HG03565 (cell line): ENCODE measurements around the gene MRE11.

Experiments used
- ATAC-seq: cut with Tn5 transposase; IDR thresholded peaks from one replicate; pipeline ENCODE4 v1.9.1; 2021; ENCODE audit warnings: mild to moderate bottlenecking, moderate library complexity; ENCODE audit not compliant: unreplicated experiment

MRE11 gene

DNA sequence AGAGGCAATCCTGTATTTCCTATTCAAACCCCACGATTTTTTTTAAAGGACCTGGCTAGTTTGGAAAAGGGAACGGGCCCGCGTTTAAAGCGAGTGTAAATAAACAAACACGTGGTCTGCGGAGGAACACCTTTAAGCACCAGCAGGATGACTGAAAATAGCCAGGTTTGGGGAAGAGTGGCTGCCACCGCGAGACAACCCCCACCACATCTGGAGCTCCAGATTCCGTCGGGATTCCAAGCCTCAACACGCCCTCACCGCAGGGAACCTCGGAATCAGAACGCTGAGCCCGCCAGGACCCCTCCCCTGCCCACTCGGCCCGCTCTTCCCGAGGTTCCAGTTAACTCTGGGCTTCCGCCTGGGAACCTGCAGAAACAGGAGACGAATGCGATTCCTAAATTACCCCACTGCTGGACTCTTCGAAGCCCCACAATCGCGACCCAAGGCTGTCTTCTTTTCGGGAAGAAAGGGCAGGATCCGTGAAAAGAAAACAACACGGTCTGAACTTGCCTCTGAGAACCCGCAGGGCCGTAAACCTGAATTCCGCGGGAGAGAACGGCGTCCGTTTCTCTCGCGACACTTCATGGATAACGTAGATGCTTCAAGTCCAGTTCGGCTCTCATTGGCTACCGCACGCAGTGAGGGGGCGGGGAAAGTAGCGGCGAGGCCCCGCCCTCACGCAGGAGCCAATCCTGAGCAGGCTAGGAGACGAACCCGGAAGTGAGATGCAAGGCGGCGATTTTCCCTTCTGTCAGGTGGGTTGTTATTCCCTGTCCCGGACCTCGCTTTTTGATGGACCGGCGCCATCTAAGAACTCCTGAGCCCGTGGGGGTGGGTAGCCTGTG, at the start of gene MRE11, which contains the start of gene ANKRD49:
MRE11 (minus strand) TSS at position 564 of the 845 bp plus-strand sequence. CDS start 1,043 bp downstream, outside the sequence.
ANKRD49 (plus strand) TSS at position 704 of the 845 bp plus-strand sequence. CDS start 2,710 bp downstream, outside the sequence.
- ATAC-seq: peak; percentile 99

DNA sequence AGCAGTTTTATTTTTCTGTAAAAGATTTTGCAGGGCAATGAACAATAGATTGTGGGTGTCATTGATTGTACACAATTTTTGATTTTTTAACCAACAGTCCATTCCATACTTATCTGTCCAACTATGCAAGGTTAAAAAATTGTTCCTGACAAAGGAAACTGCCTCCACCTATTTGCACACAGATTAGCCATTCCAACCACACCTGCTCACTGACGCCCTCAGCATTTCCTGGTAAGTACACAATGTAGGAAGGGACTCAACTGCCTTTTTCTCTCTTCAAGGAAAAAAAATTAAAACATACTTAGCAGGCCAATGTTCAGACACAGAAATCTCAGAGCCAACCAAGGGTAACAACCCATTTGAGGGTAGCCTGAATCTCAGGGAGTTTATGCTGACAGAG, 45.8 kb upstream of the MRE11 start:
- ATAC-seq: no peak

- ATAC-seq: no peak
Observed at GRCh38 chr11:94537031-94537600, 43.5 kb upstream of the MRE11 start.

DNA sequence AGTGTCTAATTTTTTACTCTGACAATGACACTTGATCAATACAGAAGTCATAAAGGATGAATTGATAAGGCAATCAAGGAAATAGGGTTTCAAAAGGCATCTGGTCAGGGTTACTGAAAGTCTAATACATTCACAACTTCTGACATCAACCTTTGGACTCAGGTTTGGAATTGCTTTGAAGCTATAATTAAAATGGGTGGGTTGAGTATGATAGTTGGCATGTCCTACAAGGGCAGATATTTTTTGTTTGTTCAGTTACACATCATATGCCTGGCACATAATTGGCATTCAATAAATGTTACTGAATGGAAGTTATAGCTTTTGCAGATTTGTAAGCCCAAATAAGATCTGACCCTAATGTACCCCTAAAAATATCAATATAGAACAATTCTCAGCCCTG, 42.7 kb upstream of the MRE11 start:
- no peak for ATAC-seq

DNA sequence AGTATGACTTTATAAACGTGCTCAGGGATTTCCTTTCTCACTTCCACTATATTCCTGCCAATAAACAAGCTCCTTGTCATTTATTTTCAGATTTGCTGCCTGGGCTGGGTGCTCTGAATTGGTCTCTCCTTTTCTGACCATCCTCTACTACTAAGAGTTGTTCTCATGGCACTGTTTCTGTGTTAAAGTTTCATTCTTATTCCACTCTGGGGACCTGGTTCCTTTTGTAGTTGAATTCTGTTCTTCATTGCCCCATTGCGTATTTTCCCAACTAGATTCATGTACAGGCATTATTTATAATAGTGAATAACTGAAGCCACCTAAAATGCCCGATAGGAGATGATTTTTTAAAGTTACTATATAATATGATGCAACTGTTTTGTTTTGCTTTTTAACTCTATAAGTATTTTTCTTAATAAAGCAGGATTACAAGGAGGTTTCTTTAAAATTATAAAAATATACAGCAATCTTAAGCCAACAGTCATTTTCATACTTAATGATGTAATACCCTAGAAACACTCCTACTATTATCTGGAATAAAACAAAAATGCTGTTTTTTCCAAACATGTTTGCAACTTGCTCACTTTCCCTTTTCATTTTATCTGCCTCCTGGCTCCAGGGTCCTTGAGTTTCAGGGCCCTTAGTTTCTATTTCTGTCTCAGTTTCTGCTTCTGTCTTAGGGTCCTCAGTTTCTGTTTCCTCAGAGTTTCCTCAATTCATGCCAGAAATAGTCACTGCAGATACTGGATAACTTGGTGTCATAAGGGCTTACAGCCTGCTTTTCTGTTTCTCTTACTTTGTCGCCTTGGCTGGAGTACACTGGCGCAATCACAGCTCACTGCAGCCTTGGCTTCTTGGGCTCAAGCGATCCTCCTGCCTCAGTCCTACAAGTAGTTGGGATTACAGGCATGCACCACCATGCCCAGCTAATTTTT, 40.3 kb upstream of the MRE11 start:
- no peak for ATAC-seq

DNA sequence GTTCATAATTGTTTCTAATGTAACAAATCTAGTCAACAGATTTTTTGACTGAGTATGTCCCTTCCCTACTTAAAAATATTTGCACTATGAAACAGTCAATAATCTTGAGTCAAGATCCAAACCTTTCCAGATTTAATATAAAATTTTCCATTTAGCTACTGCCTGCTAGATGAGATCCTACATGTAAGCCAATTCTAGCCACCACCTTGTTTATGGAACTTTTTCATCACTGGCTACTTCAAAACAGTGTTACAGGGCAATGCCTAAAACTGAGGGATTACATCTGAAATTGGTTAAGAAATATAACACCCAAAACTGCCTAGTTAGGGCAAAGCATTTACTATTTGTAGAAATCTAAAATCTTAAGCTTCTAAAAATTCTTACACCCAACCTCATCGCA, 39.6 kb upstream of the MRE11 start:
- ATAC-seq: no peak

DNA sequence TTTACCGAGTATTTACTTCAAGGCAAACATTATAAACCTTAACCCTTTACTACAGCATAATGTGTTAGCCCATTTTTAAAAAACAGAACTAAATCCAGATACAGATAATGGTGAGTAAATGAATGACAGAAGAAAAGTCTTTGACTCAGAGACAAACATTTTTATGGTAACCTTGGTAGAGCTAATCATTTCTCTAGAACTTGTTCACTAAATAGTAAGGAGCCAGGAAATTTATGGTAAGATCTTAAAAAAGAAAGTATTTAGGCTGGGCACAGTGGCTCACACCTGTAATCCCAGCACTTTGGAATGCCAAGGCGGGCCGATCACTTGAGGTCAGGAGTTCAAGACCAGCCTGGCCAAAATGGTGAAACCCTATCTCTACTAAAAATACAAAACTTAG, 38.6 kb upstream of the MRE11 start:
- no peak for ATAC-seq

DNA sequence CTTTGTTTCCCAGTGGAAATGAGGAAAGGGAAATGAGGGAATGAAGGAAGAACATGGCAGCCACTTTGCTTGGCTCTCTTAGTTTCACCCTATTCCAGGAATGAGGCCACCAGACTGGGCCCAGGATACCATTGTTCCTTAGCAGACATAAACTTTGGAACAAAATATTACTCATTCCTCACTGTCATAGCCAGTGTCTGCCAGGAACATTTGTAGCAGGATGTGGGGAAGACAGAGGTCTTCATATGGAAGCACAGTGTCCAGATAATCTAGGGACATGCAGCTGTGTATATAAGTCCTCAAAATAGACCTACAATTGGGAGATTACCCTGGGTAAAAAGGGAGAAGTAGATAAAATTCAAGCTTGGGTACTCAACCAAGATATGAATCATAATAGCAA, 34.9 kb upstream of the MRE11 start:
- ATAC-seq: no peak

DNA sequence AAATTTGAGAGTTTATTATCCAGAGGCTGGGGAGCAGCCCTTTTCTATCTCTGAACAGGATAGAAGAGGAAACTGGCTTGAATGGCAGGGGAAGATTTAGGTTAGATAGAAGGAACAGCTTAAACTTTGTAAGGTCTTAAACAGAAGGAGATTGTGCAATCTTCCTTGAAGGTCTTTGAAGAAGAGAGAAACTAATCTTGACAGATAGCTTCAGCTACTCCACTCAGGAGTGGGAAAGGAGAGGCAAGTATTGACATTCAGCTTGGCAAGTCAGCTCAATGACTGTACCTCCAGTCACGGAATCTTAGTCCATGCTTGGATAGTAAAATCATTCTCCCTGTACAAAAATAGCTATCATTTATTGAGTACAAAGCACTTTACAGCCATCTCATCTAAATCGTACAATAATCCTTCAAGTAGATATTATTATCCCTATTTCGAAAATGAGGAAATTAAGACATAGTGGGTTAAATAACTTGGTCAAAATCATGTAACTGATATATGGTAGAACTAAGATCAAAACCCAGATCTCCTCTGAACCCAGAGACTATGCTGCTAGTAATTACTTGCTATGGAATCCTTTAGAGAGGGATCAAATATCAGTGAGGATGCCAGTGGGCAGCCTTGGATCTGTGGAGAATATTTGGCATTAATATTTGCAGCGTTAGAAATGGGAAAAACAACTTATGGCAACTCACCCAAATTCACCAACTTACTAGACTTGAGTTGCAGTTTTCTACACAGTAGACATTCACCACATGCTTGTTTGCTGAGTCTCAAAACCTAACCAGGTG, 33.2 kb upstream of the MRE11 start:
- ATAC-seq: no peak

DNA sequence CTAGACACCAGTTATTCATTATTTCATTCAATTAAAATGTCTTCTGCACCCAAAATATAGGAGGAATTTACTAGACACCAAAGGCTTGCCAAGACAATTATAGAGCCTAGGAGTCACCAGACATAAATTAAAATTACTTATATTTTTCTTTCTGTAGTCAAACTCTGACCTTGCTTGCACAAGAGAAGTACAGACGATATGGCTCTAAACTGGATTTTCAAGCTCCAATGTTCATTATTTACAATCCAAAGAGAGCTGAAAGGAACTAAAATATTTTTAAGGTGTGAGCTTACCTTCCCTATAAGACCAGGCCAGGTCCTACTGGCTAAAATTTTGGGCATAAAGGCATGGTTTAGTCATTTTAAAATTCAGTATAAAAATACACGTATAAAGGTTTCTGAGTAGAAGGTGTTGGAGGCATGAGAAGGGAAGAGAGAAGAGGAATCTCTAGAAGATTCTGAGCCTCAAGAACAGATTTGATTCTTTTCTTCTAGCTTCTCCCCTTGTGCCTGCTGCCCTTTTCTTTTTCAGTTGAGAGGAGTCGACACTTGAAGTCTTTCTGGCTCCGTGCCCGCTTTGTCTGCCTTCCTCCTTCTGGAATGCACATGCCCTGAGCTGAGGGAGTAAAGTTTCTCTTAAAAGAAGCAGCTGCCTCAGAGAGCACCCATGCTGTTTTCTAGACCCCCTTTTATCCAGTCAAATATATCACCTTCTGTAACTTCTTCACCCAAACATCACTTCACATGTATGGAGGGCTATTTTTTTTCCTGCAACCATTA, 32.1 kb upstream of the MRE11 start:
- ATAC-seq: no peak

- ATAC-seq: no peak
Observed at GRCh38 chr11:94524341-94524740, 30.7 kb upstream of the MRE11 start.

DNA sequence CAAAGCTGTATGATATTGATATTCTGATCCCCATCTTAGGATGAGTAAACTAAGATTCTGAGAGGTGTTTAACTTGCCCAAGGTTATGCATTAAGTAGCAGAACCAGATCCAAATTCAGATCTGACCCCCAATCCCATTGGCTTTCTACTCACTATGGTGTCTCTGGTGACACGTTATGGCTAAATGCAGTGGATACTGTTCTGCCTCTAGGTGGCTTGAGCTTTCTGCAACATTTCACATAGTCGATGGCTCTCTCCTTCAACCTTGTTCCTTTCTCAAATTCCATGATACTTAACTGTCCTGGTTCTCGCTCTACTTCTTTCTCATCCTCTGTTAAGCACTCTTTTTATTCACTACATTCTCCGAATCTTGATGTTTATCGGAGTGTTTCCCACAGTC, 28.0 kb upstream of the MRE11 start:
- ATAC-seq: no peak

GRCh38 chr11:94519478-94520084, 25.9 kb upstream of the MRE11 start:
- ATAC-seq: no peak

DNA sequence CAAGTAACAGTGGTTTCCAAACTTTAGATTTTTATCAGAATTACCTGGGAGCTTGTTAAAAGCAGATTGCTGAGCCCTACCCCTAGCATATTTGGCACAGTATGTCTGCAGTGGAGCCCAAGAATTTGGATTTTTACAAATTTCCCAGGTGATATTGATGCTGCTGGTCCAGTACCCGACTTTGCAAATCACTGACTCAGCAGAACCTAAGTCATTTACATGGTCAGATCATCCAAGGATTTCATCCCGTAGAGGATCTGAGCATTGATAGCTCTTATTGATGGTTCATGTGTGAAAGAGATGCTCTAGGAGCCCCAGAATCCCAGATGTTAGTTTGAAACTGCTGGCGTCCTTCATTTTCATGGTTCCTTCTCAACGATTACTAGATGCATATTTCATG, 24.7 kb upstream of the MRE11 start:
- no peak for ATAC-seq

DNA sequence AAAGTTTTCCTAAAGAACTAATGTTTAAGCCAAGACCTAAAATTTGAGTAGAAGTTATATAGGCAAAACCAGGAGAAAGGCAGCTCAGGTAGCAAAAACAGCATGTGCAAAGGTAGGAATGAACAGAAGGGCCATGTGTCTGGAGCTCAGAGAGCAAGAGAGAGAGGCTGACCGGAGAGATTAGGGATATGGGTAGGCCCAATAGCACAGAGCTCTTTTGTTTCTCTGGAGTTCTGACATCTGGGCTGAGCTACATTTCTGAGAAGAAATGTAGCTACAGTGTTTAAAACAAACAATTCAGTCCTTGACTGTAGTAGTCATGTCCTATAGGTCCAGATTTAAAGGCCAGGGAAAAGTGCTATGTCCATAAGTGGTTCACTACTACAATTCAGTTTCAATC, 23.1 kb upstream of the MRE11 start:
- no peak for ATAC-seq

DNA sequence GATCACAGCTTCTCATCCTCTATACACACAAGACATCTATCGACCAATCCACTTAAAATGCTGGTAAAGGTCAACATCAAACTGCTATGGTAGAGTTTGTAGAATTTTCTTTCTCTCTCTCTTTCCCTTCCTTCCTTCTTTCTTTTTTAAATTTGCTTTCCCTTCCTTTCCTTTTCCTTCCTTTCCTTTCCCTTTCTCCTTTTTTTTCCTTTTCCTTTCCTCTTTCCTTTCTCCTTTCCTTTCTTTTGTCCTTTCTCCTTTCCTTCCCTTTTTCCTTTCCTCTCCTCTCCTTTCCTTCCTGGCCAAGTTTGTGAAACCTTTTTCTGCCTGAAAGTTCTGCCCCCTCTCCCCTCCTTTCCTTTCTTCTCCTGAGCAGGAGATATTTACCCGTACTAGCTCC, 21.8 kb upstream of the MRE11 start:
- ATAC-seq: no peak

DNA sequence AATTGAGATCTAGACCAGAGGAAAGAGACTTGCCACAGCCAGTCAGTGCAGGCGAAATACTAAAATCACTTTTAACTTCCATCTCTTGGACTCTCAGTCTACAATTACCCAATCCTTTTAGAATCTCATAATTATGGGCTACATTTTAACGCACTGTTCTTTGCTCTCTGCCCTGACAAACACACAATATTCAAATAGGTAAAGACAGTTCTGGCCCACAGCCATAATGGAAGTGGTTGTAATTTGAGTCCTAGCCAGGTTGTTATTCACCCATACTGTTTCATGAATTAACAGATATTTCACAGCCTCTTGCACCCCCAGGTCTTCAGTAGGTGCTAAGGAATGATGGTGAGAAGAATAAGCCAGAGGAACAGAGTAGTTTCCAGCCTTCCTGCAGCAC, 19.4 kb upstream of the MRE11 start:
- no peak for ATAC-seq

DNA sequence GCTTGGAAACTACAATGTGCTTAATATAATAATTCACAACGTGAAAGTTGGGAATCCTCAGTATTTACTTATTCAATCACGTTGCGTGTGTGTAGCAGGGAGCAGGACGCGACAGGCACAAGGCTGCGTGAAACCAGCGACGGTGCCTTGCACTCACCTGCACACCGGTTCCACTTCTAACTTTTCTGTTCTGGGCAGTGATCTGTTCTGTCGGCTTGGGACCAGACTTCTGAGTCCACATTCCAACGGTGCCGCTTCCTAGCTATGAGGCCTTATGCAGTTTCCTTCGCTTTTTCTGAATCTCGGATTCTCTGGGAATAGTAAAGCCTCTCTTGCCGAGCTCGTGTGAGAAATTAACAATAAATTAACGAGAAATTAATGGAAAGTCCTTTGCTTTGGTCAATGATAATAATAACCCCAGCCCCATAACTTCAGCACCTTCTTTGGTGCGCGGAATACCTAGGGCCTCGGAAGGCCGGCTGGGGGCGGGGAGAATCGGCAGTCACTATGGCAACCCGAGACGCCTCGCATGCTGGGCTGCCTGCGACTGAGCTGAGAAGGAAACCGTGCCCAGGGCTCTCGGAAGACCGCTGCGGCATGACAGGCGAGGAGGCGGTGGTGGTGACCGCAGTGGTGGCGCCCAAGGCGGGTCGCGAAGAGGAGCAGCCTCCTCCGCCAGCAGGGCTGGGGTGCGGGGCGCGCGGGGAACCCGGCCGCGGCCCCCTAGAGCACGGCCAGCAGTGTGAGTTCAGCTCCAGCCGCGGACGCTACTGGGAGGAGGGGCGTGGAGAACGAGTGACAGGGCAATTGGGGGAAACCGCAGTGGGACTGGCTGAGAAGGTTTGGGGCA, 18.5 kb upstream of the MRE11 start, which contains the start of gene C11orf97:
C11orf97 (plus strand) TSS at position 530 of the 850 bp plus-strand sequence; CDS start at position 598, 68 bp downstream.
- peak; percentile 61 for ATAC-seq
